Body of pancreas (tissue), 4 donors: ENCODE measurements around the gene CHRNA5. TPM values are rescaled to one million over a fixed set of nuclear protein-coding genes. Genes with fewer than 3 reads are reported as not detected.

Source experiments
- ATAC-seq: fragments of 150-250 bp; one replicate; pipeline ENCODE4 v1.9.1; 2016
- DNase-seq, 4 donors: peaks; one replicate each; pipeline ENCODE4 v3.0.0-alpha.2; 2019
- H3K27ac ChIP-seq, 4 donors: fragments of 200-600 bp; sonication (generic); 1 replicate in 3 of 4; 2 replicates in 1 of 4; pipeline versions ENCODE4 v1.5.1 to v1.6.1; 2016 to 2019; ENCODE audit warnings: mild to moderate bottlenecking in 1 of 4, mixed read lengths in 1 of 4, moderate library complexity in 1 of 4
- H3K27me3 ChIP-seq, 2 donors: fragments of 200-600 bp; sonication (generic); one replicate each; pipeline ENCODE4 v1.6.0; 2016; ENCODE audit warnings: mild to moderate bottlenecking in 1 of 2
- H3K36me3 ChIP-seq, 2 donors: fragments of 200-600 bp; sonication (generic); replicated peaks in 1 of 2; 2 replicates each; pipeline ENCODE4 v1.5.1; 2016; ENCODE audit warnings: low read depth in 2 of 2; ENCODE audit not compliant: insufficient read depth in 1 of 2
- H3K4me1 ChIP-seq: fragments of 200-600 bp; sonication (generic); one replicate; pipeline ENCODE4 v1.6.0; 2016
- H3K4me3 ChIP-seq, 2 donors: fragments of 200-600 bp; sonication (generic); 1 replicate in 1 of 2; 2 replicates in 1 of 2; pipeline ENCODE4 v1.5.1; 2016 to 2019
- H3K9me3 ChIP-seq, 3 donors: fragments of 200-600 bp; sonication (generic); 1 replicate in 2 of 3; 2 replicates in 1 of 3; pipeline ENCODE4 v1.5.1; 2016
- POLR2A ChIP-seq, 3 donors: fragments of 450-650 bp; IDR thresholded peaks; one replicate each; pipeline ENCODE4 v1.6.1; 2016; ENCODE audit warnings: antibody characterized with exemption in 3 of 3, mild to moderate bottlenecking in 2 of 3
- WGBS, 2 donors: methylation state at CpG; one replicate each; pipeline ENCODE4 v1.1.5; 2017; 5-methylcytosine and 5-hydroxymethylcytosine counted together
- intact Hi-C: fragments of 100-400 bp; cut with DNase I; formaldehyde crosslinking; loops from one replicate; pipeline ENCODE4 v1.15.1; 2023
- total RNA-seq, 2 donors: library from RNA; depleted of rRNA; stranded (reverse); fragments of >200 nt; gene quantifications; one replicate each; pipeline ENCODE4 v1.1.0, GENCODE V29; 2016
- TF ChIP-seq, protein P1 (sequence below), 7 experiments: fragments of 450-650 bp in 4 of 7; fragments of 200-600 bp in 3 of 7; sonication (generic) in 3 of 7; IDR thresholded peaks; one replicate each; pipeline ENCODE4 v1.5.1; 2016 to 2019; ENCODE audit warnings: antibody characterized with exemption in 7 of 7

The CHRNA5 gene
- total RNA-seq, 2 donors from 2014 or later: 1.6 TPM; not detected in 1

DNA sequence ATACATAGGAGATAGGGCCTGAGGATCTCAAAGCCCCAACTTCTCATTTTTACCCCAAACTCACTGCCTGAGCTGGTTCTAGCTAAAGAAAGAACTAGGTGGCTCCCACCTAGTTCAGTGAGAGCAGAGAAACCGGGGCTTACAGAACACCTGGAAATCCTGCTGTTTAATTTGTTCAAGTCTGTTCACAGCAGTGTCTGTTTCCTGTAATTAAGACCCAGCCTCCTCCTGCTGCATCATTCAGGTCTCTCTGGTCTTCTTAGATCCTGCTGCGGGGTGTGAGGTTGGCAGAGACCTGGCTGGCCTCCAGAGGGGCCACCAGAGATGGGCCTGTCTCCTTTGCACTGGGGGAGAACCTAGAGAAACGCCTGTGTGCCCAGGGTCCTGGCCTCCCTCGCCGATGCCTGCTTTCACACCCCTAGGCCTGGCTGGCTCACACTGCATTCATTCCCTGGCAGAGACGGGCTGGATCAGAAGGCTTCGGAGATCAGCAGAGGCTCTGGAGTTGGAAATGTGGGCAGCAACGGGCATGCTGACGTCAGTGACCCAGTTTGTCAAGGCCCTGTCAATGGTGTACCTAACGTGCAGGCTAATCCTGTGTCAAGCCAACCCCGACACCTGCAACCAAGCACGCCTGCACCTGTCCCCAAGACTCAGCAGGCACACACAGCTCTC, 60.4 kb downstream of the CHRNA5 start:
- H3K27me3 ChIP-seq: no peaks in the 10 kb centered on the region
- WGBS, 2 donors: 60 to 62% methylated on average over 8 to 12 of the region's 12 CpGs
- TF ChIP-seq, protein P1, sequence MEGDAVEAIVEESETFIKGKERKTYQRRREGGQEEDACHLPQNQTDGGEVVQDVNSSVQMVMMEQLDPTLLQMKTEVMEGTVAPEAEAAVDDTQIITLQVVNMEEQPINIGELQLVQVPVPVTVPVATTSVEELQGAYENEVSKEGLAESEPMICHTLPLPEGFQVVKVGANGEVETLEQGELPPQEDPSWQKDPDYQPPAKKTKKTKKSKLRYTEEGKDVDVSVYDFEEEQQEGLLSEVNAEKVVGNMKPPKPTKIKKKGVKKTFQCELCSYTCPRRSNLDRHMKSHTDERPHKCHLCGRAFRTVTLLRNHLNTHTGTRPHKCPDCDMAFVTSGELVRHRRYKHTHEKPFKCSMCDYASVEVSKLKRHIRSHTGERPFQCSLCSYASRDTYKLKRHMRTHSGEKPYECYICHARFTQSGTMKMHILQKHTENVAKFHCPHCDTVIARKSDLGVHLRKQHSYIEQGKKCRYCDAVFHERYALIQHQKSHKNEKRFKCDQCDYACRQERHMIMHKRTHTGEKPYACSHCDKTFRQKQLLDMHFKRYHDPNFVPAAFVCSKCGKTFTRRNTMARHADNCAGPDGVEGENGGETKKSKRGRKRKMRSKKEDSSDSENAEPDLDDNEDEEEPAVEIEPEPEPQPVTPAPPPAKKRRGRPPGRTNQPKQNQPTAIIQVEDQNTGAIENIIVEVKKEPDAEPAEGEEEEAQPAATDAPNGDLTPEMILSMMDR (IDR thresholded peaks at IDR 0.05): no peak
- no peak for TF ChIP-seq POLR2A (IDR thresholded peaks at IDR 0.05)
- H3K4me1 ChIP-seq: peaks cover under 1% of the 10 kb centered on the region
- ATAC-seq (no peak), DNase-seq (no peak)
- H3K27ac ChIP-seq: no peak overlapping the region
- intact Hi-C loops: loop anchor here (10.0 kb wide), 1 partner anchor 79 kb away; no protein-coding TSS in a partner anchor
- no peaks in the 10 kb centered on the region for H3K36me3 ChIP-seq
- H3K9me3 ChIP-seq: no peaks in the 10 kb centered on the region
- no peak overlapping the region for H3K4me3 ChIP-seq

- DNase-seq: no peak
- no peak overlapping the region for H3K27ac ChIP-seq
- intact Hi-C loops: loop anchor here (10.0 kb wide), 1 partner anchor 78 kb away; no protein-coding TSS in a partner anchor
- no peaks in the 10 kb centered on the region for H3K9me3 ChIP-seq
- no peak for ATAC-seq
- 70 to 84% methylated on average over 6 of the region's 6 CpGs for WGBS, 2 donors
- no peak overlapping the region for H3K4me3 ChIP-seq
- no peak for TF ChIP-seq POLR2A (IDR thresholded peaks at IDR 0.05)
- TF ChIP-seq, protein P1 (IDR thresholded peaks at IDR 0.05): no peak
- no peaks in the 10 kb centered on the region for H3K36me3 ChIP-seq
- H3K27me3 ChIP-seq: no peaks in the 10 kb centered on the region
- no peaks in the 10 kb centered on the region for H3K4me1 ChIP-seq
Measured at GRCh38 chr15:78626381-78626995, 61.2 kb downstream of the CHRNA5 start.

DNA sequence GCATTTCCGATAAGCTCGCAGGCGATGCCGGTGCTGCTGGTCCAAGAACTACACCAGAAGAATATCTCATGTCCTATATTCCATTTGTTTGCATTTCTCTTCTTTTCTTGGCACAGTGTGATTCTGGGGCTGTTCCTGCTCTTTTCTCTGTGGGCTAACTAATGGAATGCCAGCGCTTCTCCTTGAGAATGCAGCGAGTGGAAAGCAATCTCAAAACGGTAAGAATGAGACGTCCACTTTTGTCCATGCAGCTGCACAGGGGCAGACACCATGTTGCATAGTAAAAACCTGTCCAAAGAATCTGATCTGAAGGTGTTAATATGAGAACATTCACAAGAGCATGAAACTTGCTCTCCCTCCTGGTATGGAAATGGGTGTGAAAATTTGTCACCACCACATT, 62.0 kb downstream of the CHRNA5 start:
- ATAC-seq (no peak), DNase-seq (no peak)
- Histone ChIP-seq H3K36me3 (no peaks in the 10 kb centered on the region), H3K9me3 (no peaks in the 10 kb centered on the region), H3K4me1 (no peaks in the 10 kb centered on the region), H3K27ac (no peak overlapping the region), H3K4me3 (no peak overlapping the region), H3K27me3 (no peaks in the 10 kb centered on the region)
- 35 to 63% methylated on average over 8 of the region's 8 CpGs for WGBS, 2 donors
- intact Hi-C loops: loop anchor here (10.0 kb wide), 1 partner anchor 77 kb away; no protein-coding TSS in a partner anchor
- no peak for TF ChIP-seq POLR2A (IDR thresholded peaks at IDR 0.05)
- TF ChIP-seq, protein P1 (IDR thresholded peaks at IDR 0.05): no peak

- TF ChIP-seq, protein P1 (IDR thresholded peaks at IDR 0.05): no peak
- TF ChIP-seq POLR2A (IDR thresholded peaks at IDR 0.05): no peak
- H3K4me1 ChIP-seq: no peaks in the 10 kb centered on the region
- no peaks in the 10 kb centered on the region for H3K9me3 ChIP-seq
- no peaks in the 10 kb centered on the region for H3K27me3 ChIP-seq
- H3K27ac ChIP-seq: no peak overlapping the region
- no peak for ATAC-seq
- no peaks in the 10 kb centered on the region for H3K36me3 ChIP-seq
- WGBS, 2 donors: 52 to 58% methylated on average over 6 of the region's 6 CpGs
- H3K4me3 ChIP-seq: no peak overlapping the region
- intact Hi-C loops: loop anchor here (10.0 kb wide), 1 partner anchor 77 kb away; no protein-coding TSS in a partner anchor
- no peak for DNase-seq
Measured at GRCh38 chr15:78628227-78628626, 62.9 kb downstream of the CHRNA5 start.
